A549 (cell line): Measurements from ENCODE around the gene HOXA2. TPM values are rescaled to one million over a fixed set of nuclear protein-coding genes. Genes with fewer than 3 reads are reported as not detected.

Experiments used
- BHLHE40 ChIP-seq: IDR thresholded peaks from 2 replicates; pipeline ENCODE4 v1.6.1; 2012; ENCODE audit warnings: low read depth, low read length, inconsistent platforms
- CBX2 ChIP-seq: fragments of 200-600 bp; sonication (generic); IDR thresholded peaks from 2 replicates; pipeline ENCODE4 v1.6.1; 2016; ENCODE audit warnings: low read depth, mild to moderate bottlenecking, borderline replicate concordance
- CBX8 ChIP-seq: fragments of 200-600 bp; sonication (generic); IDR thresholded peaks from 2 replicates; pipeline ENCODE4 v1.6.1; 2016
- CEBPB ChIP-seq, 2 experiments: fragments of >200 bp in 1 of 2; sonication (Bioruptor Twin) in 1 of 2; formaldehyde crosslinking in 1 of 2; IDR thresholded peaks; 2 replicates each; pipeline ENCODE4 v1.6.1; 2012 to 2016
- CHD4 ChIP-seq: fragments of 200-600 bp; sonication (generic); IDR thresholded peaks from 2 replicates; pipeline ENCODE4 v1.6.1; 2016; ENCODE audit warnings: antibody characterized with exemption, mild to moderate bottlenecking, borderline replicate concordance
- CTCF ChIP-seq: fragments of >200 bp; sonication (Bioruptor Twin); formaldehyde crosslinking; IDR thresholded peaks from 3 replicates; pipeline ENCODE4 v1.5.1; 2016
- EHF ChIP-seq: fragments of 250-450 bp; sonication (Bioruptor Pico); IDR thresholded peaks from 2 replicates; pipeline ENCODE4 v1.5.0; 2020; ENCODE audit warnings: mild to moderate bottlenecking
- EHMT2 ChIP-seq: fragments of 200-600 bp; sonication (generic); IDR thresholded peaks from 2 replicates; pipeline ENCODE4 v1.6.1; 2016; ENCODE audit warnings: antibody characterized with exemption, low read depth, mild to moderate bottlenecking, moderate library complexity
- FOSL2 ChIP-seq, 2 experiments: fragments of 450-650 bp in 1 of 2; fragments of >200 bp in 1 of 2; sonication (Bioruptor Twin) in 1 of 2; formaldehyde crosslinking; IDR thresholded peaks; 2 replicates each; pipeline versions ENCODE4 v1.5.0 to v1.6.1; 2016 to 2020; ENCODE audit warnings: mild to moderate bottlenecking in 1 of 2, moderate library complexity in 1 of 2
- FOXS1 ChIP-seq: fragments of 250-450 bp; sonication (Bioruptor Pico); IDR thresholded peaks from 2 replicates; pipeline ENCODE4 v1.5.0; 2020; ENCODE audit warnings: mild to moderate bottlenecking, moderate library complexity
- GATA3 ChIP-seq: IDR thresholded peaks from 2 replicates; pipeline ENCODE4 v1.6.1; 2012; ENCODE audit warnings: borderline replicate concordance
- HDAC2 ChIP-seq: fragments of 200-600 bp; sonication (generic); IDR thresholded peaks from 2 replicates; pipeline ENCODE4 v1.6.1; 2016
- HEYL ChIP-seq: fragments of 250-450 bp; sonication (Bioruptor Pico); IDR thresholded peaks from 2 replicates; pipeline ENCODE4 v1.8.0; 2021; ENCODE audit warnings: mild to moderate bottlenecking, moderate library complexity
- HOXA7 ChIP-seq: fragments of 250-450 bp; sonication (Bioruptor Pico); IDR thresholded peaks from 2 replicates; pipeline ENCODE4 v1.5.0; 2020; ENCODE audit warnings: mild to moderate bottlenecking, moderate library complexity
- JUN ChIP-seq, 2 experiments: fragments of >200 bp; sonication (Bioruptor Twin); formaldehyde crosslinking; IDR thresholded peaks; 2 replicates in 1 of 2; 3 replicates in 1 of 2; pipeline ENCODE4 v1.6.1; 2016 to 2017
- JUNB ChIP-seq: fragments of >200 bp; sonication (Bioruptor Twin); formaldehyde crosslinking; IDR thresholded peaks from 2 replicates; pipeline ENCODE4 v1.6.1; 2016
- KDM5A ChIP-seq: fragments of 200-600 bp; sonication (generic); IDR thresholded peaks from 2 replicates; pipeline ENCODE4 v1.6.1; 2016; ENCODE audit warnings: antibody characterized with exemption, mild to moderate bottlenecking
- MAFK ChIP-seq: fragments of 450-650 bp; IDR thresholded peaks from 2 replicates; pipeline ENCODE4 v1.6.1; 2014; ENCODE audit not compliant: partially characterized antibody
- MAX ChIP-seq: IDR thresholded peaks from 2 replicates; pipeline ENCODE4 v1.6.1; 2012
- MAZ ChIP-seq: fragments of 150-350 bp; IDR thresholded peaks from 2 replicates; pipeline ENCODE4 v1.6.1; 2014; ENCODE audit warnings: antibody characterized with exemption, low read depth, low read length, borderline replicate concordance
- MYC ChIP-seq: IDR thresholded peaks from 2 replicates; pipeline ENCODE4 v1.6.1; 2012; ENCODE audit warnings: mild to moderate bottlenecking, inconsistent platforms, low read length, improper control_type of control experiment, borderline replicate concordance
- NFE2L2 ChIP-seq: fragments of 150-350 bp; conservative IDR thresholded peaks from 2 replicates; pipeline ENCODE4 v1.6.1; 2014; ENCODE audit warnings: low read length
- NPAS2 ChIP-seq: fragments of 250-450 bp; sonication (Bioruptor Pico); IDR thresholded peaks from 2 replicates; pipeline ENCODE4 v1.8.0; 2022; ENCODE audit warnings: mild to moderate bottlenecking, moderate library complexity, borderline replicate concordance
- NR3C1 ChIP-seq: fragments of >200 bp; sonication (Bioruptor Twin); formaldehyde crosslinking; IDR thresholded peaks from 3 replicates; pipeline ENCODE4 v1.6.1; 2017
- POLR2A ChIP-seq: IDR thresholded peaks from 2 replicates; pipeline ENCODE4 v1.6.1; 2012; ENCODE audit warnings: mild to moderate bottlenecking, low read length
- RAD21 ChIP-seq, 2 experiments: fragments of >200 bp in 1 of 2; sonication (Bioruptor Twin) in 1 of 2; formaldehyde crosslinking in 1 of 2; IDR thresholded peaks in 1 of 2; conservative IDR thresholded peaks in 1 of 2; 2 replicates in 1 of 2; 3 replicates in 1 of 2; pipeline ENCODE4 v1.6.1; 2012 to 2018; ENCODE audit warnings: inconsistent platforms in 1 of 2
- RCOR1 ChIP-seq: fragments of 150-350 bp; IDR thresholded peaks from 2 replicates; pipeline ENCODE4 v1.6.1; 2014; ENCODE audit warnings: antibody characterized with exemption, low read length, low read depth
- RFX5 ChIP-seq: fragments of 450-650 bp; IDR thresholded peaks from 2 replicates; pipeline ENCODE4 v1.7.1; 2014; ENCODE audit warnings: antibody characterized with exemption, mild to moderate bottlenecking, moderate library complexity
- RNF2 ChIP-seq: fragments of 200-600 bp; sonication (generic); IDR thresholded peaks from 2 replicates; pipeline ENCODE4 v1.6.1; 2016; ENCODE audit warnings: low read depth, mild to moderate bottlenecking, antibody characterized with exemption, moderate library complexity, borderline replicate concordance
- SMC3 ChIP-seq: fragments of >200 bp; sonication (Bioruptor Twin); formaldehyde crosslinking; IDR thresholded peaks from 3 replicates; pipeline ENCODE4 v1.6.1; 2018; ENCODE audit warnings: inconsistent platforms
- SREBF2 ChIP-seq: fragments of 450-650 bp; IDR thresholded peaks from 2 replicates; pipeline ENCODE4 v1.6.1; 2014; ENCODE audit warnings: mild to moderate bottlenecking, moderate library complexity
- TFCP2L1 ChIP-seq: fragments of 250-450 bp; sonication (Bioruptor Pico); IDR thresholded peaks from 2 replicates; pipeline ENCODE4 v1.5.0; 2021; ENCODE audit warnings: mild to moderate bottlenecking
- ZNF302 ChIP-seq: fragments of 250-450 bp; sonication (Bioruptor Pico); IDR thresholded peaks from 2 replicates; pipeline ENCODE4 v1.9.0; 2021; ENCODE audit warnings: inconsistent platforms, mild to moderate bottlenecking, moderate library complexity
- polyA plus RNA-seq, 4 experiments: library from polyadenylated mRNA; depleted of rRNA in 3 of 4; stranded (reverse); fragments of >200 nt; fragmentation: RNase III in 1 of 4; extraction: RNeasy Plus Mini Kit Qiagen cat#74134 plus additional on column Dnase treatment in 1 of 4; gene quantifications; 2 replicates in 3 of 4; 3 replicates in 1 of 4; pipeline ENCODE4 v1.2.3, GENCODE V29; 2011 to 2017
- TF ChIP-seq, protein P1 (sequence below): fragments of 150-350 bp; IDR thresholded peaks from 2 replicates; pipeline ENCODE4 v1.6.1; 2014; ENCODE audit warnings: low read depth, mild to moderate bottlenecking, low read length
- TF ChIP-seq, protein P2 (sequence below): fragments of >200 bp; sonication (Bioruptor Twin); formaldehyde crosslinking; IDR thresholded peaks from 3 replicates; pipeline ENCODE4 v1.6.1; 2016
- TF ChIP-seq, protein P3 (sequence below): fragments of 200-600 bp; sonication (generic); IDR thresholded peaks from 2 replicates; pipeline ENCODE4 v1.6.1; 2016; ENCODE audit warnings: antibody characterized with exemption, mild to moderate bottlenecking, moderate library complexity

HOXA2 gene
- polyA plus RNA-seq, 2 of the 4 experiments (the other 2 are of a cell fraction), result 1.3 to 2.1 TPM

GRCh38 chr7:27115221-27116026 is 12.9 kb upstream of the HOXA2 start (continued):
- TF ChIP-seq JUNB (no peak), RAD21 (conservative IDR thresholded peaks at IDR 0.05 in 1 of 2, IDR thresholded peaks at IDR 0.05 in 1 of 2) (peak in 1 of 2 experiments; percentile 17; a peak in 2 of 5 replicates), CEBPB (IDR thresholded peaks at IDR 0.05) (peak in 1 of 2 experiments; percentile 45; a peak in 1 of 4 replicates), TFCP2L1 (CRISPR knock-in tag) (no peak), MYC (no peak), MAZ (no peak), MAFK (peak; percentile 80), NPAS2 (CRISPR knock-in tag) (no peak), CHD4 (no peak), SREBF2 (no peak), SMC3 (no peak), POLR2A (peak; percentile 42), KDM5A (no peak), MAX (peak; percentile 69; the same call in 1 of the 2 replicates), JUN (IDR thresholded peaks at IDR 0.05) (peak in 1 of 2 experiments; percentile 30; a peak in 1 of 5 replicates), RCOR1 (no peak), GATA3 (peak; percentile 64; the same call in 1 of the 2 replicates), CTCF (no peak), CBX8 (no peak), HEYL (CRISPR knock-in tag) (no peak), ZNF302 (no peak), HDAC2 (no peak), HOXA7 (CRISPR knock-in tag) (no peak), BHLHE40 (no peak), NR3C1 (no peak), RNF2 (no peak), NFE2L2 (no peak), FOSL2 (IDR thresholded peaks at IDR 0.05) (no peak), FOSL2 (CRISPR knock-in tag; IDR thresholded peaks at IDR 0.05) (peak; percentile 46), RFX5 (no peak), CBX2 (no peak), EHF (CRISPR knock-in tag) (no peak), EHMT2 (no peak), FOXS1 (CRISPR knock-in tag) (no peak)
- TF ChIP-seq, protein P1, sequence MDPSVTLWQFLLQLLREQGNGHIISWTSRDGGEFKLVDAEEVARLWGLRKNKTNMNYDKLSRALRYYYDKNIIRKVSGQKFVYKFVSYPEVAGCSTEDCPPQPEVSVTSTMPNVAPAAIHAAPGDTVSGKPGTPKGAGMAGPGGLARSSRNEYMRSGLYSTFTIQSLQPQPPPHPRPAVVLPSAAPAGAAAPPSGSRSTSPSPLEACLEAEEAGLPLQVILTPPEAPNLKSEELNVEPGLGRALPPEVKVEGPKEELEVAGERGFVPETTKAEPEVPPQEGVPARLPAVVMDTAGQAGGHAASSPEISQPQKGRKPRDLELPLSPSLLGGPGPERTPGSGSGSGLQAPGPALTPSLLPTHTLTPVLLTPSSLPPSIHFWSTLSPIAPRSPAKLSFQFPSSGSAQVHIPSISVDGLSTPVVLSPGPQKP, result no peak
- TF ChIP-seq, protein P2, sequence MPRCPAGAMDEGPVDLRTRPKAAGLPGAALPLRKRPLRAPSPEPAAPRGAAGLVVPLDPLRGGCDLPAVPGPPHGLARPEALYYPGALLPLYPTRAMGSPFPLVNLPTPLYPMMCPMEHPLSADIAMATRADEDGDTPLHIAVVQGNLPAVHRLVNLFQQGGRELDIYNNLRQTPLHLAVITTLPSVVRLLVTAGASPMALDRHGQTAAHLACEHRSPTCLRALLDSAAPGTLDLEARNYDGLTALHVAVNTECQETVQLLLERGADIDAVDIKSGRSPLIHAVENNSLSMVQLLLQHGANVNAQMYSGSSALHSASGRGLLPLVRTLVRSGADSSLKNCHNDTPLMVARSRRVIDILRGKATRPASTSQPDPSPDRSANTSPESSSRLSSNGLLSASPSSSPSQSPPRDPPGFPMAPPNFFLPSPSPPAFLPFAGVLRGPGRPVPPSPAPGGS, result 0 out of 3 replicates have a peak, but pooled peaks have one; percentile 26
- TF ChIP-seq, protein P3, sequence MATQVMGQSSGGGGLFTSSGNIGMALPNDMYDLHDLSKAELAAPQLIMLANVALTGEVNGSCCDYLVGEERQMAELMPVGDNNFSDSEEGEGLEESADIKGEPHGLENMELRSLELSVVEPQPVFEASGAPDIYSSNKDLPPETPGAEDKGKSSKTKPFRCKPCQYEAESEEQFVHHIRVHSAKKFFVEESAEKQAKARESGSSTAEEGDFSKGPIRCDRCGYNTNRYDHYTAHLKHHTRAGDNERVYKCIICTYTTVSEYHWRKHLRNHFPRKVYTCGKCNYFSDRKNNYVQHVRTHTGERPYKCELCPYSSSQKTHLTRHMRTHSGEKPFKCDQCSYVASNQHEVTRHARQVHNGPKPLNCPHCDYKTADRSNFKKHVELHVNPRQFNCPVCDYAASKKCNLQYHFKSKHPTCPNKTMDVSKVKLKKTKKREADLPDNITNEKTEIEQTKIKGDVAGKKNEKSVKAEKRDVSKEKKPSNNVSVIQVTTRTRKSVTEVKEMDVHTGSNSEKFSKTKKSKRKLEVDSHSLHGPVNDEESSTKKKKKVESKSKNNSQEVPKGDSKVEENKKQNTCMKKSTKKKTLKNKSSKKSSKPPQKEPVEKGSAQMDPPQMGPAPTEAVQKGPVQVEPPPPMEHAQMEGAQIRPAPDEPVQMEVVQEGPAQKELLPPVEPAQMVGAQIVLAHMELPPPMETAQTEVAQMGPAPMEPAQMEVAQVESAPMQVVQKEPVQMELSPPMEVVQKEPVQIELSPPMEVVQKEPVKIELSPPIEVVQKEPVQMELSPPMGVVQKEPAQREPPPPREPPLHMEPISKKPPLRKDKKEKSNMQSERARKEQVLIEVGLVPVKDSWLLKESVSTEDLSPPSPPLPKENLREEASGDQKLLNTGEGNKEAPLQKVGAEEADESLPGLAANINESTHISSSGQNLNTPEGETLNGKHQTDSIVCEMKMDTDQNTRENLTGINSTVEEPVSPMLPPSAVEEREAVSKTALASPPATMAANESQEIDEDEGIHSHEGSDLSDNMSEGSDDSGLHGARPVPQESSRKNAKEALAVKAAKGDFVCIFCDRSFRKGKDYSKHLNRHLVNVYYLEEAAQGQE, result no peak
